Measurements from ENCODE around the gene SCAF8. TPM values are rescaled to one million over a fixed set of nuclear protein-coding genes. Genes with fewer than 3 reads are reported as not detected.

SCAF8 gene
- total RNA-seq, 5 donors from 2014 or later (not counting 1 experiment from before 2014, with no cell fraction given) = 53.1 to 61.1 (median 55.2) TPM

DNA sequence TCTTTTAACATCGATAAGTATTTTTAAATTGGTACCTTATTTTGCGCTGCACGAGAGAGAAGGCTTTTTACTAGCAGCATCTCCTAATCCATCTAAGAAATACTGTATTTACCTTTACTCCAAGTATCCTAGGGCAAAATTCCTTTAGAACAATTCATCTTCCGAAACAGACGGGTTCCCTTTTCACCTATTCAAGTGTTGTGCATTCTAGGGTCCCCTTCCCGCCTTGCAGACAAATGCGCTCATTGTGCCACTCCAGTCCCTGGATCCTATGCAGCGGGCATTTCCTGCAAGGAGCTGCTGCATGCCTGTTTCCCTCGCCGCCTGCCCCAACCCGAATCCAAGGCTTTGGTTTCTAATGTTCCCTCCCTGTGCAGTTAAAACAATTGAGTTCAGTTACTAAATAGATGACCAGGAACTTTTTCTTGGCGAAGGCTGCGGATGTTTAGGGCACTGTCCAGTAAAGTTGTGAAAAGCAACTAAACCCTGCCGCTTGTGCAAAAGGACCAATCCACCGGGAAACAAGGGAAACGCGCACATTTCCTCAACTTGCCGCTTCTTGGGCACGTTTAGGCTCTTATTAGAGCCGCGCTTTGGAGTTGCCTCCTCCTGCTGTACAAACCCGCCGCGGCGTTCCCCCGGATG lies 556 bp upstream of the SCAF8 start:
- H3K4me3 ChIP-seq (ENCODE audit: control insufficient read depth in 1 of 2, extremely low read depth in 1 of 2, low read length in 1 of 2) = peak overlapping the region; percentile 35 to 94
- no peaks in the 10 kb centered on the region for H3K36me3 ChIP-seq (ENCODE audit: control insufficient read depth in 2 of 2, extremely low read depth in 1 of 2, insufficient read depth in 1 of 2, low read length in 1 of 2)
- H3K27me3 Mint-ChIP-seq = no peaks in the 10 kb centered on the region
- peaks cover 14 to 32% of the 10 kb centered on the region in 2 experiments for H3K4me1 ChIP-seq (ENCODE audit: control insufficient read depth in 1 of 2, extremely low read depth in 1 of 2, insufficient read depth in 2 of 2, low read length in 2 of 2)
- H3K4me1 Mint-ChIP-seq = peaks cover 32 to 41% (median 39%) of the 10 kb centered on the region in 3 donors
- POLR2A ChIA-PET = no interaction called here
- peak overlapping the region; percentile 89 to 92 for H3K27ac Mint-ChIP-seq
- 22% methylated on average over 22 of the region's 26 CpGs for WGBS (ENCODE audit: insufficient coverage)
- H3K9me3 Mint-ChIP-seq = no peaks in the 10 kb centered on the region
- CTCF ChIA-PET = no interaction called here
- no peak for ATAC-seq (replicated peaks in 1 of 4)
- no peaks in the 10 kb centered on the region for H3K27me3 ChIP-seq (replicated peaks in 1 of 2; ENCODE audit: control insufficient read depth in 2 of 2, extremely low read depth in 1 of 2, insufficient read depth in 2 of 2, low read length in 1 of 2)
- H3K9me3 ChIP-seq = no peaks in the 10 kb centered on the region
- H3K4me3 Mint-ChIP-seq = peak overlapping the region; percentile 83 to 85 (median 84)
- peak overlapping the region; percentile 65 for H3K27ac ChIP-seq (ENCODE audit: low read length)
- H3K36me3 Mint-ChIP-seq = peaks cover 2% of the 10 kb centered on the region
- DNase-seq = peak in 3 of 35 experiments; percentile 6 to 8 (median 7)

DNA sequence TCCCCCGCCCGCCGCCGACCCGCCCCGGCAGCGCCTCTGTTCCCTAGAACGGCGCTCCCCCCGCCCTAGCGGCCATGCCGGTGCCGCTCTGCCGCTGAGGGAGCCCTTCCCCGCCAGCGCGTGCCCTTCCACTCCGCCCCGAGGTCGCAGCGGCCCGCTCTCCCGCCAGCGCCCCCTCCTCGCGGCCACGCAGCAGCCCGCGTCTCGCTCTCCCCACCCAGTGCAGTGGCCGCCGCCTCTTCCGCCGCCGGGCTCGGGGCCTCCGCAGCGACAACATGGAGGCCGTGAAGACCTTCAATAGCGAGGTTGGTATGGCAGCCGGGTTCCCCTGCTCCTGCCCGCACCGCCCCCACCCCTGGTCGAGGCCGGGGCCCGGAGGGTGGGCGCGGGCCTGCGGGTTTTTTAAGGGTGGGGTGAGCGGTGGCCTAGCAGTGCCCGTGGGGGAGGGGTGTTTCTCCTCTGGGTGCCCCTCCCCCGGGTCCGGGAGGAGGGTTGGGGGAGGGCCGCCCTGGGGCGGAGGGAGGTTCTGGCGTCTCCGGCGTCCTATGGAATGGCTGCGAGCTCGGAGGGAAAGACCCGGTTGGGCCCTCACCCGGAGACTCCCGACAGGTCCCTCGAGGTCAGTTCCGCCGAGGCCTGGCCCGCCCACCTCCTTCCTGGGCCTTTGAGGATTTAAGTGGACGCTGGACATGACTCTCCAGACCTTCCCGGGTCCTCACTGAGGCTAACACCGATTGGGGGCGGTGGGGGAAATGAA lies 588 bp downstream of the SCAF8 start:
- H3K27me3 Mint-ChIP-seq = no peaks in the 10 kb centered on the region
- H3K36me3 Mint-ChIP-seq = peaks cover 2% of the 10 kb centered on the region
- ATAC-seq (replicated peaks in 1 of 4) (peak; percentile 78 to 83 (median 80)), DNase-seq (peak; percentile 78 to 92 (median 87))
- no peaks in the 10 kb centered on the region for H3K9me3 Mint-ChIP-seq
- ChIA-PET POLR2A (no interaction called here), CTCF (interaction anchor here in 1 of 2 donors (1.0 kb wide), 1 partner anchor 72 kb away, joined by 6 read pairs; no protein-coding TSS in a partner anchor)
- peak overlapping the region; percentile 86 to 91 for H3K27ac Mint-ChIP-seq
- under 1% methylated on average over 57 of the region's 71 CpGs for WGBS (ENCODE audit: insufficient coverage)
- Histone ChIP-seq H3K36me3 (ENCODE audit: control insufficient read depth in 2 of 2, extremely low read depth in 1 of 2, insufficient read depth in 1 of 2, low read length in 1 of 2) (peaks cover 0 to 3% of the 10 kb centered on the region in 2 donors), H3K4me3 (ENCODE audit: control insufficient read depth in 1 of 2, extremely low read depth in 1 of 2, low read length in 1 of 2) (peak overlapping the region; percentile 79 to 94), H3K4me1 (ENCODE audit: control insufficient read depth in 1 of 2, extremely low read depth in 1 of 2, insufficient read depth in 2 of 2, low read length in 2 of 2) (peaks cover 14 to 36% of the 10 kb centered on the region in 2 experiments), H3K27me3 (replicated peaks in 1 of 2; ENCODE audit: control insufficient read depth in 2 of 2, extremely low read depth in 1 of 2, insufficient read depth in 2 of 2, low read length in 1 of 2) (no peaks in the 10 kb centered on the region), H3K9me3 (no peaks in the 10 kb centered on the region), H3K27ac (ENCODE audit: low read length) (peak overlapping the region; percentile 85)
- peaks cover 44 to 53% (median 50%) of the 10 kb centered on the region in 3 donors for H3K4me1 Mint-ChIP-seq
- H3K4me3 Mint-ChIP-seq = peak overlapping the region; percentile 84 to 85 (median 84)

DNA sequence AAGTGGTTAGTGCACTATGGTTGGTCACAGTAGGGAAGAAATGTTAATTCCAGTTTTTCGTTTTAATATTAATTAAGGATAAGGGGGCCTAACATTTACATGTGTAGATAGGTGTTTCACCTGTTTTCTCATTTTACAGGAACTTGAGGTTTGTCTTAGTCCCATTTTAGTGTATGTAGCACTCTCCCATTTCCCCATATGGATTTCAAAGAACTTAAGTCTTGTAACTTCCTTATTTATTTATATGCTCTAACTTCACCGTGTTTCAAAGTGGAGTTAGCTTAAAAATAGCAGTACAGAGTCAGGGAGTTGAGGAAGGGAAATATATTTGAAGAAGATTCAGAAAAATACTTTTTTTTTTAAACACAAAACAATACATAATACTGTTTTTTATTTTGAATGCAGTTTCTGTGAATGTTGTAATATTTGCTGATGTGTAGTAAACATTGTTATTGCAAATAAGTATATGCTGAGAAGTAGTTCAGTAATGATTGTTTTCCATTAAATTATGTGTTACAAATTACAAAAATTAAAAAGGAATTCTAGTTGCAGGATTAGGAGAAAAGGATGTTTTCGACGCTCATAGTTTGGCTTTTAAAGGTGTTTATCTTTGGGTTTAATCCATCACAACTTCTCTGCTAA lies 3.5 kb downstream of the SCAF8 start:
- Mint-ChIP-seq H3K27ac (peak overlapping the region in 1 of 2 donors; percentile 31), H3K27me3 (no peaks in the 10 kb centered on the region), H3K4me3 (peak overlapping the region in 2 of 3 donors; percentile 10 to 47), H3K36me3 (peaks cover 13% of the 10 kb centered on the region), H3K9me3 (no peaks in the 10 kb centered on the region), H3K4me1 (peaks cover 68 to 79% (median 76%) of the 10 kb centered on the region in 3 donors)
- H3K4me1 ChIP-seq (ENCODE audit: control insufficient read depth in 1 of 2, extremely low read depth in 1 of 2, insufficient read depth in 2 of 2, low read length in 2 of 2) = peaks cover 16 to 43% of the 10 kb centered on the region in 2 experiments
- no peak for ATAC-seq (replicated peaks in 1 of 4)
- no peak for DNase-seq
- no peak overlapping the region for H3K27ac ChIP-seq (ENCODE audit: low read length)
- no CpG with 5 or more reads among the region's 4 CpGs for WGBS (ENCODE audit: insufficient coverage)
- peaks cover 0 to 4% of the 10 kb centered on the region in 2 donors for H3K36me3 ChIP-seq (ENCODE audit: control insufficient read depth in 2 of 2, extremely low read depth in 1 of 2, insufficient read depth in 1 of 2, low read length in 1 of 2)
- H3K4me3 ChIP-seq (ENCODE audit: control insufficient read depth in 1 of 2, extremely low read depth in 1 of 2, low read length in 1 of 2) = no peak overlapping the region
- no peaks in the 10 kb centered on the region for H3K9me3 ChIP-seq
- ChIA-PET POLR2A (interaction anchor here (0.6 to 1.4 kb wide), 3 partner anchors 19 to 508 kb away, joined by 3 to 5 read pairs (median 4); no protein-coding TSS in a partner anchor), CTCF (interaction anchor here (0.6 to 1.6 kb wide), 6 partner anchors 18 to 487 kb away, joined by 3 to 6 read pairs (median 4); no protein-coding TSS in a partner anchor)
- no peaks in the 10 kb centered on the region for H3K27me3 ChIP-seq (replicated peaks in 1 of 2; ENCODE audit: control insufficient read depth in 2 of 2, extremely low read depth in 1 of 2, insufficient read depth in 2 of 2, low read length in 1 of 2)

DNA sequence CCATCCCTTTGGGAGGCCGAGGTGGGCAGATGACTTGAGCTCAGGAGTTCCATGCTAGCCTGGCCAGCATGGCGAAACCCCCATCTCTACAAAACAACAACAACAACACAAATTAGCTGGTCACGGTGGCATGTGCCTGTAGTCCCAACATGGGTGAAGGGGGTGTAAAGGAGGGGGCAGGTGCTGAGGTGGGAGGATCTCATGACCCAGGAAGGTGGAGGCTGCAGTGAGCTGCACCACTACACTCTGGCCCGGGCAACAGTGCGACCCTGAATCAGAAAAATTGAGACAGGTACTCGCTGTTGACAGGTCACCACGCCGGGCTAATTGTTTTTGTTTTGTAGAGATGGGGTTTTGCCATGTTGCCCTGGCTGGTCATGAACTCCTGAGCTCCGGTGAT lies 4.2 kb downstream of the SCAF8 start:
- CTCF ChIA-PET = interaction anchor here (0.7 to 1.6 kb wide), 4 partner anchors 62 to 488 kb away, joined by 3 to 6 read pairs (median 4); no protein-coding TSS in a partner anchor
- H3K27ac Mint-ChIP-seq = no peak overlapping the region
- peaks cover 16% of the 10 kb centered on the region for H3K36me3 Mint-ChIP-seq
- Histone ChIP-seq H3K27me3 (replicated peaks in 1 of 2; ENCODE audit: control insufficient read depth in 2 of 2, extremely low read depth in 1 of 2, insufficient read depth in 2 of 2, low read length in 1 of 2) (no peaks in the 10 kb centered on the region), H3K9me3 (no peaks in the 10 kb centered on the region), H3K27ac (ENCODE audit: low read length) (no peak overlapping the region), H3K4me3 (ENCODE audit: control insufficient read depth in 1 of 2, extremely low read depth in 1 of 2, low read length in 1 of 2) (no peak overlapping the region), H3K4me1 (ENCODE audit: control insufficient read depth in 1 of 2, extremely low read depth in 1 of 2, insufficient read depth in 2 of 2, low read length in 2 of 2) (peaks cover 15 to 39% of the 10 kb centered on the region in 2 experiments), H3K36me3 (ENCODE audit: control insufficient read depth in 2 of 2, extremely low read depth in 1 of 2, insufficient read depth in 1 of 2, low read length in 1 of 2) (peaks cover 0 to 4% of the 10 kb centered on the region in 2 donors)
- DNase-seq = no peak
- ATAC-seq (replicated peaks in 1 of 4) = no peak
- peaks cover 70 to 81% (median 78%) of the 10 kb centered on the region in 3 donors for H3K4me1 Mint-ChIP-seq
- H3K27me3 Mint-ChIP-seq = no peaks in the 10 kb centered on the region
- peak overlapping the region in 1 of 3 donors; percentile 50 for H3K4me3 Mint-ChIP-seq
- H3K9me3 Mint-ChIP-seq = no peaks in the 10 kb centered on the region
- 81% methylated on average over 2 of the region's 9 CpGs for WGBS (ENCODE audit: insufficient coverage)
- POLR2A ChIA-PET = interaction anchor here in 1 of 2 donors (0.6 to 1.4 kb wide), 2 partner anchors 18 to 509 kb away, joined by 4 to 5 read pairs; no protein-coding TSS in a partner anchor

DNA sequence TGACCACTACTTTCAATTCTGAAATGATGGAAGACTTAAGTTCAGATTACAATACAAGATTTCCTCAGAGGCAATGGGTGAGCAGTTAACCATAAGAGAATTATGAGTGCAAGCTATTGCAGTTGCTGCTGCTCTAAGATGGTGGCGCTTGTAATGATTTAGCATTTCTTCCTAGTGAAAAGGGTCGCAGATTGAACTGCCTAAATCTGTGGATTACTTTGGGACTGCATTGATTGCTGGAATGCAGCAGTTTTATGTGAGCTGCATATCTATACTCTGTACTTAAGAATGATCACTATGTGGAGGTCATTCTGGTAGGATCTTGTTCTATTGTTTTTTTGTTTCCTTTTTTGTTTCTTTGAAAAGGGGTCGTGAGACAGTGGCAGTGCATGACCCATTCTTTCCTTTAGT lies 5.3 kb downstream of the SCAF8 start:
- no peak overlapping the region for H3K4me3 ChIP-seq (ENCODE audit: control insufficient read depth in 1 of 2, extremely low read depth in 1 of 2, low read length in 1 of 2)
- peak overlapping the region in 2 of 3 donors; percentile 37 to 50 for H3K4me3 Mint-ChIP-seq
- H3K27ac Mint-ChIP-seq = peak overlapping the region in 1 of 2 donors; percentile 5
- H3K9me3 ChIP-seq = no peaks in the 10 kb centered on the region
- H3K27me3 ChIP-seq (replicated peaks in 1 of 2; ENCODE audit: control insufficient read depth in 2 of 2, extremely low read depth in 1 of 2, insufficient read depth in 2 of 2, low read length in 1 of 2) = no peaks in the 10 kb centered on the region
- ATAC-seq (replicated peaks in 1 of 4) (no peak), DNase-seq (no peak)
- ChIA-PET CTCF (interaction anchor here in 1 of 2 donors (1.0 to 1.5 kb wide), 2 partner anchors 63 to 67 kb away, joined by 3 to 6 read pairs; no protein-coding TSS in a partner anchor), POLR2A (no interaction called here)
- H3K36me3 Mint-ChIP-seq = peaks cover 21% of the 10 kb centered on the region
- peaks cover 0 to 4% of the 10 kb centered on the region in 2 donors for H3K36me3 ChIP-seq (ENCODE audit: control insufficient read depth in 2 of 2, extremely low read depth in 1 of 2, insufficient read depth in 1 of 2, low read length in 1 of 2)
- H3K4me1 ChIP-seq (ENCODE audit: control insufficient read depth in 1 of 2, extremely low read depth in 1 of 2, insufficient read depth in 2 of 2, low read length in 2 of 2) = peaks cover 12 to 33% of the 10 kb centered on the region in 2 experiments
- H3K4me1 Mint-ChIP-seq = peaks cover 74 to 87% (median 80%) of the 10 kb centered on the region in 3 donors
- 75% methylated on average over 2 of the region's 3 CpGs for WGBS (ENCODE audit: insufficient coverage)
- H3K27ac ChIP-seq (ENCODE audit: low read length) = no peak overlapping the region
- no peaks in the 10 kb centered on the region for H3K27me3 Mint-ChIP-seq
- H3K9me3 Mint-ChIP-seq = no peaks in the 10 kb centered on the region
